SK-N-MC (cell line): Measurements from ENCODE around the gene ZNF248.
A peak's percentile ranks its signal among the peaks of the same experiment; 100 is the strongest.
"Not testable (repeated sequence)": the region's sequence is repeated elsewhere in the genome, so short reads cannot be mapped to it uniquely, and the experiment has no call there.

Experiments used
- DNase-seq: peaks from one replicate; pipeline ENCODE4 v3.0.0-alpha.2; 2011; ENCODE audit warnings: low read depth, low spot score
- H3K27ac ChIP-seq: fragments of 200-600 bp; sonication (generic); 2 replicates; pipeline ENCODE4 v1.5.1; 2016; ENCODE audit warnings: mixed run types
- H3K36me3 ChIP-seq: fragments of 200-600 bp; sonication (generic); 2 replicates; pipeline ENCODE4 v1.6.1; 2017; ENCODE audit warnings: antibody characterized with exemption, low read length, mixed read lengths; ENCODE audit not compliant: insufficient read depth
- H3K4me3 ChIP-seq: fragments of 200-600 bp; sonication (generic); 2 replicates; pipeline ENCODE4 v1.5.1; 2016
- H3K9ac ChIP-seq: fragments of 200-600 bp; sonication (generic); 2 replicates; pipeline ENCODE4 v1.8.0; 2017; ENCODE audit warnings: mixed run types, mixed read lengths; ENCODE audit not compliant: insufficient read length
- H3K9me3 ChIP-seq: fragments of 200-600 bp; sonication (generic); 2 replicates; pipeline ENCODE4 v1.6.1; 2017; ENCODE audit warnings: low read depth, mild to moderate bottlenecking, antibody characterized with exemption, low read length, moderate library complexity, mixed read lengths
- EZH2 ChIP-seq: fragments of 200-600 bp; sonication (generic); IDR thresholded peaks from one replicate; pipeline ENCODE4 v1.6.1; 2017; ENCODE audit warnings: antibody characterized with exemption
- FOXP2 ChIP-seq: optimal IDR thresholded peaks from 2 replicates; pipeline ENCODE3; 2011; ENCODE audit warnings: mild to moderate bottlenecking, moderate library complexity; ENCODE audit not compliant: insufficient read depth; ENCODE audit errors: extremely low read length, control extremely low read depth
- POLR2AphosphoS5 ChIP-seq: IDR thresholded peaks from 2 replicates; pipeline ENCODE4 v1.6.1; 2012; ENCODE audit warnings: mild to moderate bottlenecking, low read depth, low read length, borderline replicate concordance

ZNF248 gene

GRCh38 chr10:37871143-37871542, 13.7 kb upstream of the ZNF248 start:
- TF ChIP-seq EZH2 (no peak), POLR2AphosphoS5 (no peak), FOXP2 (no peak)
- H3K4me3 ChIP-seq: no peak overlapping the region
- H3K27ac ChIP-seq: no peak overlapping the region
- no peak overlapping the region for H3K9ac ChIP-seq
- H3K36me3 ChIP-seq: no peaks in the 10 kb centered on the region
- no peak for DNase-seq
- H3K9me3 ChIP-seq: no peaks in the 10 kb centered on the region

GRCh38 chr10:37868796-37869195, 11.4 kb upstream of the ZNF248 start:
- TF ChIP-seq POLR2AphosphoS5: no peak
- no peak for TF ChIP-seq FOXP2
- TF ChIP-seq EZH2: no peak
- H3K36me3 ChIP-seq: no peaks in the 10 kb centered on the region
- H3K4me3 ChIP-seq: no peak overlapping the region
- DNase-seq: no peak
- H3K9me3 ChIP-seq: no peaks in the 10 kb centered on the region
- no peak overlapping the region for H3K27ac ChIP-seq
- H3K9ac ChIP-seq: no peak overlapping the region

GRCh38 chr10:37865957-37866803, 8.8 kb upstream of the ZNF248 start:
- no peak for DNase-seq
- Histone ChIP-seq H3K36me3 (no peaks in the 10 kb centered on the region), H3K4me3 (no peak overlapping the region), H3K9ac (no peak overlapping the region), H3K27ac (no peak overlapping the region), H3K9me3 (no peaks in the 10 kb centered on the region)
- no peak for TF ChIP-seq EZH2
- TF ChIP-seq POLR2AphosphoS5: no peak
- no peak for TF ChIP-seq FOXP2

- H3K4me3 ChIP-seq: no peak overlapping the region
- no peak overlapping the region for H3K9ac ChIP-seq
- TF ChIP-seq FOXP2 (no peak), EZH2 (no peak), POLR2AphosphoS5 (no peak)
- no peak for DNase-seq
- H3K36me3 ChIP-seq: no peaks in the 10 kb centered on the region
- H3K9me3 ChIP-seq: no peaks in the 10 kb centered on the region
- H3K27ac ChIP-seq: no peak overlapping the region
These were observed 7.9 kb upstream of the ZNF248 start for GRCh38 chr10:37865264-37865663.

GRCh38 chr10:37860494-37861190, 3.2 kb upstream of the ZNF248 start:
- DNase-seq: no peak
- no peaks in the 10 kb centered on the region for H3K9me3 ChIP-seq
- no peak overlapping the region for H3K27ac ChIP-seq
- H3K4me3 ChIP-seq: no peak overlapping the region
- TF ChIP-seq EZH2: no peak
- no peak for TF ChIP-seq POLR2AphosphoS5
- no peak for TF ChIP-seq FOXP2
- H3K9ac ChIP-seq: no peak overlapping the region
- H3K36me3 ChIP-seq: no peaks in the 10 kb centered on the region

- not testable (repeated sequence) for H3K27ac ChIP-seq, H3K4me3 ChIP-seq, H3K36me3 ChIP-seq, DNase-seq, H3K9me3 ChIP-seq, H3K9ac ChIP-seq
These were observed 1.9 kb upstream of the ZNF248 start for GRCh38 chr10:37859270-37859669.

- H3K27ac ChIP-seq: no peak overlapping the region
- TF ChIP-seq EZH2 (no peak), FOXP2 (no peak), POLR2AphosphoS5 (no peak)
- H3K9me3 ChIP-seq: no peaks in the 10 kb centered on the region
- H3K4me3 ChIP-seq: peak overlapping the region; percentile 77
- H3K9ac ChIP-seq: peak overlapping the region; percentile 89
- no peak for DNase-seq
- H3K36me3 ChIP-seq: peaks cover 3% of the 10 kb centered on the region; the same call in 1 of the 2 replicates
These were observed 526 bp downstream of the ZNF248 start for GRCh38 chr10:37856881-37857286.

- TF ChIP-seq EZH2 (no peak), FOXP2 (no peak), POLR2AphosphoS5 (no peak)
- Histone ChIP-seq H3K9ac (peak overlapping the region; percentile 22), H3K36me3 (peaks cover 3% of the 10 kb centered on the region; the same call in 1 of the 2 replicates), H3K9me3 (no peaks in the 10 kb centered on the region), H3K27ac (no peak overlapping the region), H3K4me3 (peak overlapping the region; percentile 77)
- no peak for DNase-seq
These were observed 1.8 kb downstream of the ZNF248 start for GRCh38 chr10:37855636-37856035.

- TF ChIP-seq EZH2: no peak
- no peak for TF ChIP-seq FOXP2
- no peak for TF ChIP-seq POLR2AphosphoS5
- Histone ChIP-seq H3K9me3 (no peaks in the 10 kb centered on the region), H3K36me3 (peaks cover 3% of the 10 kb centered on the region; the same call in 1 of the 2 replicates), H3K9ac (no peak overlapping the region), H3K27ac (no peak overlapping the region), H3K4me3 (no peak overlapping the region)
- DNase-seq: no peak
These were observed 2.8 kb downstream of the ZNF248 start for GRCh38 chr10:37854626-37855025.
